ENCODE data around the gene ICAM4.
"Not testable (repeated sequence)": the region's sequence is repeated elsewhere in the genome, so short reads cannot be mapped to it uniquely, and the experiment has no call there.

The ICAM4 gene, protein sequence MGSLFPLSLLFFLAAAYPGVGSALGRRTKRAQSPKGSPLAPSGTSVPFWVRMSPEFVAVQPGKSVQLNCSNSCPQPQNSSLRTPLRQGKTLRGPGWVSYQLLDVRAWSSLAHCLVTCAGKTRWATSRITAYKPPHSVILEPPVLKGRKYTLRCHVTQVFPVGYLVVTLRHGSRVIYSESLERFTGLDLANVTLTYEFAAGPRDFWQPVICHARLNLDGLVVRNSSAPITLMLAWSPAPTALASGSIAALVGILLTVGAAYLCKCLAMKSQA

DNA sequence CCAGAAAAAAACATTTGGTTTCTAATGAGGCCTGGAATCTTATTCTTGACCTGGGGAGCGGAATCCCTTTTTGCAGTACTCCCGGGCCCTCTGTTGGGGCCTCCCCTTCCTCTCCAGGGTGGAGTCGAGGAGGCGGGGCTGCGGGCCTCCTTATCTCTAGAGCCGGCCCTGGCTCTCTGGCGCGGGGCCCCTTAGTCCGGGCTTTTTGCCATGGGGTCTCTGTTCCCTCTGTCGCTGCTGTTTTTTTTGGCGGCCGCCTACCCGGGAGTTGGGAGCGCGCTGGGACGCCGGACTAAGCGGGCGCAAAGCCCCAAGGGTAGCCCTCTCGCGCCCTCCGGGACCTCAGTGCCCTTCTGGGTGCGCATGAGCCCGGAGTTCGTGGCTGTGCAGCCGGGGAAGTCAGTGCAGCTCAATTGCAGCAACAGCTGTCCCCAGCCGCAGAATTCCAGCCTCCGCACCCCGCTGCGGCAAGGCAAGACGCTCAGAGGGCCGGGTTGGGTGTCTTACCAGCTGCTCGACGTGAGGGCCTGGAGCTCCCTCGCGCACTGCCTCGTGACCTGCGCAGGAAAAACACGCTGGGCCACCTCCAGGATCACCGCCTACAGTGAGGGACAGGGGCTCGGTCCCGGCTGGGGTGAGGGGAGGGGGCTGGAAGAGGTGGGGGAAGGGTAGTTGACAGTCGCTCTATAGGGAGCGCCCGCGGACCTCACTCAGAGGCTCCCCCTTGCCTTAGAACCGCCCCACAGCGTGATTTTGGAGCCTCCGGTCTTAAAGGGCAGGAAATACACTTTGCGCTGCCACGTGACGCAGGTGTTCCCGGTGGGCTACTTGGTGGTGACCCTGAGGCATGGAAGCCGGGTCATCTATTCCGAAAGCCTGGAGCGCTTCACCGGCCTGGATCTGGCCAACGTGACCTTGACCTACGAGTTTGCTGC is at the start of gene ICAM4:
ICAM4 (plus strand) TSS at position 153 of the 935 bp plus-strand sequence; CDS start at position 211, 58 bp downstream.
- no peak for DNase-seq

DNA sequence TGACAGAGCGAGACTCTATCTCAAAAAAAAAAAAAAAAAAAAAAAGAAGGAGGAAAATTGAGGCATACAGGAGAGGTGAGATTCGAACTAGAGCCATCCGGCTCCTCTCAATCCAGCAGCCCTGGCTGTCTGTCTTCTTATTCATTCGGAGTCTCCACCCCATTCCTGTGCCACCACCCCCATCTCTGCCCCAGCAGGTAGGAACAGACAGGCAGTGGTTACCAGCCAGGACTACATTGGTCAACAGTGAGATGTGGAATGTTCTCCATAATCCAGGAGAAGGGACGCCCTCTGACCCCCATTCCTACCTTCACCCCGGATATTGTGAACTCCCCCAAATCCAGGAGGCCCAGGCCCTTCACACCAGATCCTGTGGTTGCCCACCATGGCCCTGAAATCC is 49.1 kb upstream of the ICAM4 start:
- peak; percentile 36 for DNase-seq

DNA sequence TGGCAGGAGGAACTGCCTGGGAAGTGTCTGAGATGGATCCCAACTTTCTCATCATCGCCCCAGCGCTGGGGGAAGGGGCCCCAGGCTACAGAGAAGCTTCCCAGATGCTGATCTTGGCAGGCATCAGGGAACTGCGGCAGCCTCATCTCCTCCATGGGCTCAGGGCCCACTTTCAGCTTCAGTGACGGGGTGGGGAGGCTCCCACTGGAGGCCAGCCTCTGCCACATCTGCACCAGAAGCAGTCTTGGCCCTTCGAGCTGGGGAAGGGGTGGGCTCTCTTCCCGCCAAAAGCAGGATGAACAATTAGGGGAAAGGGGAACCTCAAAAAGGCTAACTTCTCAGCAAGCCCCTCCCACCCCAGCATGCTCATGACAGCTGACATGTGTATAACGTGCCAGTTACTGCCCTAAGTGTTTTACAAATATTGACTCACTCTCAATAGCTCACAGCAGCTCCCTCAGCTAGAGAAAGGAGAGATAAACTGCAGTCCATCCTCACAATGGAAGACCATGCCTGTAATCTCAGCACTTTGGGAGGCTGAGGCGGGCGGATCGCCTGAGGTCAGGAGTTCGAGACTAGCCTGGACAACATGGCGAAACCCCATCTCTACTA is 48.5 kb upstream of the ICAM4 start:
- DNase-seq: peak; percentile 90

DNA sequence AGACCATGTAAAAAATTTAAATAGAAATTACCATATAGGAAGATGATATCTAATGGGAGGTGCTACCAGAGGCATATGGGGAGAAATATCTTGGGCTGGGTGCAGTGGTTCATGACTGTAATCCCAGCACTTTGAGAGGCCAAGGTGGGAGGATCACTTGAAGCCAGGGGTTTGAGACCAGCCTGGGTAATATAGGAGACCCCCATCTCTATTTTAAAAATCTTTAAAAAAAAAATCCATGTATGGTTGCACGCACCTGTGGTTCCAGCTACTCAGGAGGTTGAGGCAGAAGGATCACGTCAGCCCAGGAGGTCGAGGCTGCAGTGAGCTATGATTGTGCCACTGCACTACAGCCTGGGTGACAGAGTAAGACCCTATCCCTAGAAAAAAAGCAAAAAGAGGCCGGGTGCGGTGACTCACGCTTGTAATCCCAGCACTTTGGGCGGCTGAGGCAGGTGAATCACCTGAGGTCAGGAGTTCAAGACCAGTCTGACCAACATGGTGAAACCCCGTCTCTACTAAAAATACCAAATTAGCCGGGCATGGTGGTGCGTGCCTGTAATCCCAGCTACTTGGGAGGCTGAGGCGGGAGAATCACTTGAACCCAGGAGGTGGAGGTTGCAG is 44.8 kb upstream of the ICAM4 start:
- not testable (repeated sequence) for DNase-seq

DNA sequence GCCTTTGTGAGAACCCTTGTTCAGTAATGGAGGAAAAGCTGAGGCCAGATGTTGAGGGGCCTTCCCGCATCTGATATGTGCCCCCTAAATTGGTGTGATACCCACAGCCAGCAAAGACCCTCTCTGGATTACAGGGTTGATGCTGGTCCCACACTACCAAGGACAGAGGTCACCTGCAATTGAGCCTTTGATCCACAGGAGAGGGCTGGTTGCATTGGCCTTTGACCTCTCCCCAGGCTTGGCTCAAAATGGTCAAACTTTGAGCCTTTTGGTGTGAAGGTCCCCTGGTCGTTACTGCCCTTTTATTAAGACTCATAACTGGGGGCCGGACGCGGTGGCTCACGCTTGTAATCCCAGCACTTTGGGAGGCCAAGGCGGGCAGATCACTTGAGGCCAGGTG is 43.1 kb upstream of the ICAM4 start:
- no peak for DNase-seq

DNA sequence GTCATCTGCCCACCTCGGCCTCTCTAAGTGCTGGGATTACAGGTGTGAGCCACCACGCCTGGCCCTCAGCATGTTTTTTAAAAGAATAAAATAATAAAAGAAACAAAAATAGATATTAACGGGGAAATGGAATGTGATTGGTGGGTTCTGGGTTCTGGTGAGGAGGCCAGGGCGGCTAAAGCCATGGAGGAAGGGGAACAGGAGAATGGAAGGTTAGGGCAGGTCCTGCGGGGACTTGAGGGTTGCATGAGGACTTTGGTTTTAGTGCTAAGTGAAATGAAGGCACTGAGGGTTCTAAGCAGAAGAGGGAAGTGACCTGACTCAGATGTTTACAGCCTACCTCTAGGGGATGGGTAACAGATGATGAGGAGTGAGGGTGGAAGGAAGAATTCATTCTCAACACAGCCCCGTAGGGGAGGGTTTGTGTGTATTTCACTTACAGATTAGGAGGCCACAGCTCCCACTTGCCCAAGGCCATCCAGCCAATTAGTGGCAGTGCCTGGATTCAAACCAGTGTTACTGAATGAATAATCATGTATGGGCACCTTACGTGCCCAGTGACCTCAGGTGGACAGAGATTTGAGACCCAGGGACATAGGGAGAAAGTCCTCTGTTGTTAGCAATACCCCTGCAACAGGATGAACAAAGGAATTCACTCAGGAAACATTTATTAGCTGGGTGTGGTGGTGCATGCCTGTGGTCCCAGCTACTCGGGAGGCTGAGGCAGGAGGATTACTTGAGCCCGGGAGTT is 41.4 kb upstream of the ICAM4 start:
- DNase-seq: no peak

DNA sequence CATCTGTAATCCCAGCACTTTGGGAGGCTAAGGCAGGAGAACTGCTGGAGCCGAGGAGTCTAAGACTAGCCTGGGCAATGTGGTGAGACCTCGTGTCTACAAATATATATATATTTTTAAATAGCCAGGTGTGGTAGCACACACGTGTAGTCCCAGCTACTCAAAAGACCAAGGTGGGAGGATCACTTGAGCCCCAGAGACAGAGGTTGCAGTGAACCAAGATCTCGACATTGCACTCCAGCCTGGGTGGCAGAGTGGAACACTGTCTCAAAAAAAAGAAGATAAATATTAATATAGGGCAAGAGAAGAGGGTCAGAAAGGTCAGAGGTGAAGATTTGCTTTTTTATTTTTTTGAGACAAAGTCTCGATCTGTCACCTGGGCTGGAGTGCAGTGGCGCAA is 40.2 kb upstream of the ICAM4 start:
- no peak for DNase-seq

DNA sequence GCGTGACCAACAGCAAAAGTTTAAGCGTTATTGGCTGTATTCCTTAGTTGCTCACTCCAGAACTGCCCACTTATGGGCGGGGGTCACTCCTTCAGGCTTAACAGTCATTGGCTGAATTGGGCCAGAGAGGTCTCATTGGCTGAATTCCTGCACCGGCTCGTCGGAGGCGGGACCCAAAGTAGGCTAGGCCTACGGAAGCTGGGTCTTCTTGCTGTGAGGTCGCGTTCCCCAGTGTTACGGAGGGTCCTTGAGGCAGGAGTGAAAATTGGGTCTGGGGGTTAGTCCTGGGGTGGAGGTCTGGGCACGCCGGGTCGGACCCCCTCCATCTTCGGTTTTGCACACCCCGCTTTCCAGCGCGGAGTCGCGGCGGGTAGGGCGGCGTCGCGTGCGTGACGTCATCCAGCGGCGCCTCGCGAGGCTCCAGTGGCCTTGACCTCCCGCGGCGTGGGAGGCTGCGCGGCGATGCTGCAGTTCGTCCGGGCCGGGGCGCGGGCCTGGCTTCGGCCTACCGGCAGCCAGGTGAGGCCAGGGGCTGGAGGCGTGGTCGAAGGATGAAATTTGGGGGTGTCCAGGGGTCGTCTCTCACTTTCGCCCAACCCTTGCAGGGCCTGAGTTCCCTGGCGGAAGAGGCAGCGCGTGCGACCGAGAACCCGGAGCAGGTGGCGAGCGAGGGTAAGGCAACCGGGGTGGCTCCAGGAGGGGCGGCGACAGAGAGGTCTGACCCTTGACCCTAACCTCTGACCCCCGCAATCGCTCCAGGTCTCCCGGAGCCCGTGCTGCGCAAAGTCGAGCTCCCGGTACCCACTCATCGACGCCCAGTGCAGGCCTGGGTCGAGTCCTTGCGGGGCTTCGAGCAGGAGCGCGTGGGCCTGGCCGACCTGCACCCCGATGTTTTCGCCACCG is 34.7 kb upstream of the ICAM4 start, which contains the start of gene MRPL4:
MRPL4 (plus strand) TSS at position 423 of the 903 bp plus-strand sequence; CDS start at position 463, 40 bp downstream.
- DNase-seq: peak; percentile 99

DNA sequence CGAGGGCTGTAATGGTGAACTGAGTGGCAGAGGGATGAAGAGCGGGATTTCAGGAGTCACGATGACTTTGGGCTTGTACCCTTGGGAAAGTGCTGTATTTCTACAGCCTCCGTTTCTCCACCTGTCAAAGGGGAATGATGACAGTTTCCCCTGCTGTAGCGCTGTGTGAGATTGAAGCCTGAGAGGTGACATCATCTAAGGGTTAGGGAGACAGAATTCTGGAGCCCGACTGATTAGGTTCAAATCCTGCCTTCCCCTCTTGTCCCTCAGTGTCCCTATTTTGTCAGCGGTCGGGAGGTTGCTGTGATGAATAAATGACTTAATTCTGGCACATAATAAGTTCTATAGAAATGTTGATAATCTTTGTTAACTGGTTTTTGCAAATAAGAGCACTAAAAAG is 34.0 kb upstream of the ICAM4 start:
- no peak for DNase-seq

DNA sequence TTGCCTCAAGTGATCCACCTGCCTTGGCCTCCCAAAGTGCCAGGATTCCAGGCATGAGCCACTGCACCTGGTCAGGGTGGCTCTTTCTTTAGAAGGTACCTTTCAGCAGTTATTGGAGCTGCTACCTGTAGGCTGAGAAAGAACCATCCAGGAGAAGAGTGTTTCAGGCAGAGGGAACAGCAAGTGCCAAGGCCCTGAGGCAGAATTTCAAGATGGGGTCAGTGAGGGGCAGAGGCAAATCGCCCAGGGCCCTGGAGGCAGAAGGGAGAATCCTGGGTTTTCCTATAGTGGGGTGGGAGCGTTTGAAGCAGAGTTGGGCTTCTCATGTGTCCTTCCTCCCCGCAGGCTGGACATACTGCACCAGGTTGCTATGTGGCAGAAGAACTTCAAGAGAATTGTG is 32.5 kb upstream of the ICAM4 start:
- DNase-seq: no peak

DNA sequence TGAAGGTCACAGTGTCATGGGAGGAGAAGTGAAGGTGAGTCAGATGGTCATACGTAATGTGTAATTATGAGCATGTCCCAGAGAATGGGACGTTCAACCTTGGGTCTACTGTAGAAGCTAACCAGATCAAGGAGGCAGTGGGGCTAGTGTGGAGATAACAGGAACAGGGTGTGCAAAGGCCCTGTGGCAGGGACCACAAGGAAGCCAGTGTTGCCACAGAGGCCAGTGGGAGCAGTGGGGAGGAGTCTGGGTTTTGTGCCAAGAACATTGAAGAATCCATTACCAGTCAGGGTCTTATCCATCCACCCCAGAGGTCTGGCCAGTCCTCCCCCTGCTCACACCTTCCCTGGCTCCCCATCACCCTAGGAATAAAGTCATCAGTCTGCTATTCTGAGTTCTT is 31.4 kb upstream of the ICAM4 start:
- DNase-seq: no peak

DNA sequence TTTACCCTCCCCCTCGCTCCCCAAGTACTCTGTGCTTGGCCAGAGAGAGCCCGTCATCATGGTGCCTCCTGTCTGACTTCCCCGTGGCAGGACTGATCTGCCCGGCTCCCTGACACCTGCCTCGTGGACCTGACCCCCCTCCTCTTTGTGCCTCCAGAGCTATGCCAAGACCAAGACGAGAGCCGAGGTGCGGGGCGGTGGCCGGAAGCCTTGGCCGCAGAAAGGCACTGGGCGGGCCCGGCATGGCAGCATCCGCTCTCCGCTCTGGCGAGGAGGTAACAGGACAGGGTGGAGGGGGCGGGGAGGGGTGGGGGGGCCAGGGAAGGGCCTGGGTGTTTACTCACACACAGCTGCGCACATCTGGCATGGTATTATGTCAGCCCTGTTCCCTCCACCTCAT is 30.2 kb upstream of the ICAM4 start:
- DNase-seq: no peak

DNA sequence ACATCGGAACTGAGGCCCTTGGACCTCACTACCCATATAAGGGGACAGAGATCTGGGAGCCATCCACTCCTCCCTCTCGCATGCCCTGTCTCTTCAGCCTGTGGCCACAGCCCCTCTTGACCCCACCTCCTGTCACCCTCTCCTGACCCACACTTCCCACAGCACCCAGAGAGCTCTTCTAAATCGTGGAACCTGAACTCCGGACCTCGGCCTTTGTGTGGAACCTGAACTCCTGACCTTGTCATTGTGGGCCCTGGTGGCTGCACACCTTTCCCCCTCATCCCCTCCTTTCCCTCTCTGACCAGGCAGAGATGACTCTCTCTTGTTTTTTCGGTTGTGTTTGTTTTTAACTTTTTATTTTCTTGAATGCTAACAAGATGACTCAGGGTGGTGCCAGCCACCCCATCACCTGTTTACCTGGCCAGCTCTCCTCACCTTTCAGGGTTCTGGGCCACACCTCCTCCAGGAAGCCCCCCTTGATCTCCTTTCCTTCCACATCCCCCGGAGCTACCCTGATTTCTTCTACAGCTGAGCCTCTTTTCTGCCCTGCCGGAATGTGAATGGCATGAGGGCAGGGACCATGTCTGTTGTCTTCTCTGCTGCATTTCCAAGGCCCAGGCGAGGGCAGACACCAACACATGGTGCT is 29.7 kb upstream of the ICAM4 start:
- DNase-seq: no peak

DNA sequence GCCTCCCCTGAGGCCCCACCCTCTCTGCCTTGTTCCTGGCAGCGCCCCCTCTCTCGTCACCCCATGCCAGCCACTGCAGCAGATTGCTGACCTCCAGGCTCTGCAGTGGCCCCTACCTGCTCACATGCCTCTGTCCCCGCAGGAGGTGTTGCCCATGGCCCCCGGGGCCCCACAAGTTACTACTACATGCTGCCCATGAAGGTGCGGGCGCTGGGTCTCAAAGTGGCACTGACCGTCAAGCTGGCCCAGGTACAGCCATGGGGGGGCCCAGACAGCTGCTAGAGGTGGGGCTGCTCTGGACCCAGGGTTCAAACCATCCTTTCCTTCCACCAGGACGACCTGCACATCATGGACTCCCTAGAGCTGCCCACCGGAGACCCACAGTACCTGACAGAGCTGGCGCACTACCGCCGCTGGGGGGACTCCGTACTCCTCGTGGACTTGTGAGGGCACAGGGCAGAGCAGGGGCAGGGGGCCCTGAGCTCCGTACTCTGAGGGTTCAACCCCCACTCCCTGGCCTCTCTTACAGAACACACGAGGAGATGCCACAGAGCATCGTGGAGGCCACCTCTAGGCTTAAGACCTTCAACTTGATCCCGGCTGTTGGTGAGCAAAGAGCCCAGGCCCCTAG is 28.6 kb upstream of the ICAM4 start:
- no peak for DNase-seq

DNA sequence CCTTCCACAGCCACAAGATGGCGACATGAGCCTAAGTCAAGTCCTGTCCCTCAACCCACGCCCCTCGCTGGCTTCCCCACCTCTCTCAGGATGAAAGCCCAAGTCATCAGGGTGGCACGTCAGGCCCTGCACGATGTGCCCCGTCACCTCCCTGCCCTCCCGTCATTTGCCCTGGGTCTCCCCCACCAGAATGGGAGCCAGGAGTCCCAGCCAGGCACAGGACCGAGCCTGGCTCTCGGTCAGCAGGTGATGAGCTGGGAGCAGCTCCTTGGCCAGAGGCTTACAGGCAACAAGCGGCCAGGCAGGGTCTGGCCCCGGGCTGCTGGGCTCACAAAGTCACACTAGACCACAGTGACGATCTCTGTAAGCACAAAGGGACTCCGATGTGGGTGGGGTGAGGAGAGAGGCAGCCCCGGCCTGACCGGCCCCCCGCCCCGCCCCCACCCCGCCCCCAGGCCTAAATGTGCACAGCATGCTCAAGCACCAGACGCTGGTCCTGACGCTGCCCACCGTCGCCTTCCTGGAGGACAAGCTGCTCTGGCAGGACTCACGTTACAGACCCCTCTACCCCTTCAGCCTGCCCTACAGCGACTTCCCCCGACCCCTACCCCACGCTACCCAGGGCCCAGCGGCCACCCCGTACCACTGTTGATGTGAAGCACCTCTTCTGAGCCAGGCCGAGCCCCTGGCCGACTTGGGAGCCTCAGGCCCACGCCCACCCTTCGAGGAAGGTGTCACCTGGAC is 27.4 kb upstream of the ICAM4 start:
- DNase-seq: peak; percentile 78

DNA sequence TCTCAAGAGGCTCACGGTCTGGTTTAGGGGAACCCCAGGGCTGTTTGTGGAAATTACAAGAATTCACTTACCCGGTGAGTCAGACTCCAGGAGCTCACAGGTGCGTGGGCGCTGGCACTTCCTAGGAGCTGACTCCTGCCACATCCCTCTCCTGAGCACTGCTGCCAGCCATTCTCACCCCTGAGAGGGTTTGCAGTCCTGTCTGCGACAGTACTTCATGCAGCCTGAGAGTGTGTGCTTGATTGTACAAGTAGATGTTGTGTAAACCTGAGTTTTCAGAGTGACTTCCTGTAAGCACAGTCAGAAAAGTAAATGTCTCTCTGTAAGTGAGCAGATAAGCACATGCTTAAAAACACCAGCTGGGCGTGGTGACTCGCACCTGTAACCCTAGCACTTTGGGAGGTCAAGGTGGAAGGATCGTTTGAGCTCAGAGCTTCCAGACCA is 26.6 kb upstream of the ICAM4 start:
- DNase-seq: no peak

DNA sequence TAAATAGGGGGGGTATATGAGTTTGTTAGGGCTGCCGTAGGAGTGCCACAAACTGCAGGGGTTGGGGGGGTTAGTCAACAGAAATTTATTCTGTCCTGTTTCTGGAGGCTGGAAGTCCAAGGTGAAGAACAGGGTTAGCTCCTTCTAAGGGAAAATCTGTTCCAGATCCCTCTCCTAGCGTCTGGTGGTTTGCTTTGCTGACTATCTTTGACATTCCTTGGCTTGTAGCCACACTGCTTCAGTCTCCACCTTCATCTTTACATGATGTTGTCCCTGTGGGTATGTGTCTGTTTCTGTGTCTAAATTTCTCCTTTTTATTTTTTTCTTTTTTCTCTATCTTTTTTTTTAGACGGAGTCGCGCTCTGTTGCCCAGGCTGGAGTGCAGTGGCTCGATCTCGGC is 24.0 kb upstream of the ICAM4 start:
- DNase-seq: peak; percentile 69

DNA sequence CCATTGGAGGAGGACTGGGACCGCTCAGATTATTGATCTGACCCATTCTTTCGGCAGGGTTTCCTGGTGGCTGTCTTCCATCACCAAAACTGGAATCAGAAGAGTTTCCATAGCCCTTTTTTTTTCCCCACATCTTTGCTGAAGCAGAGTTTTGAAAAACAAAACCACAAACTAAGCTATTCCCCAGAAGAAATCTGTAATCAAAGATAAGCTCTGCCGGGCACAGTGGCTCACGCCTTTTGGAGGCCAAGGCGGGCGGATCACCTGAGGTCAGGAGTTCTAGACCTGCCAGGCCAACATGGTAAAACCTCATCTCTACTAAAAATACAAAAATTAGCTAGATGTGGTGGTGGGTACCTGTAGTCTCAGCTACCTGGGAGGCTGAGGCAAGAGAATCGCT is 20.0 kb upstream of the ICAM4 start:
- no peak for DNase-seq

DNA sequence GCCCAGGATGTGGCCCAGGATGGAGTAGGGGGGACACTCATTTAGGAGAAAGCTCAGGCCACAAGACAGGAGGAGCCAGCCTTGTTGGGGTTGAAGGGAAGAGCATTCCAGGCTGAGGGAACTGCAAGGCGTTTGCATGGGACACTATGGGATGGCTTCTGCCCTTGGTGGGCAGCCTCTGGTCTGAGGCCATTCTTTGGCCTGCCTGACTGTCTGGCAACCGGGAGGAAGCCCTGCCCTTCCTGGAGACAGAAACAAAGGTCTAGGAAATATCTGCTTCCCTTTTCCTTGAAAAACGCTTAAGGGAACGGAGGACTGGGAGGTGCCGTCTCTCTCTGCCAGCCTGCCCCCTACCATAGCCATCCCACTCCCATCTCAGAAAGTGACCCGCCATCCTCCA is 18.7 kb upstream of the ICAM4 start:
- no peak for DNase-seq

All from fibroblast of upper back skin (primary cell).